ENCODE results near the gene RNF225. TPM values are rescaled to one million over a fixed set of nuclear protein-coding genes. Genes with fewer than 3 reads are reported as not detected.
"Not testable (repeated sequence)": the region's sequence is repeated elsewhere in the genome, so short reads cannot be mapped to it uniquely, and the experiment has no call there.

The RNF225 gene
- not detected in 2 replicates for total RNA-seq (2014; rRNA removed; shearing (Covaris generic))

DNA sequence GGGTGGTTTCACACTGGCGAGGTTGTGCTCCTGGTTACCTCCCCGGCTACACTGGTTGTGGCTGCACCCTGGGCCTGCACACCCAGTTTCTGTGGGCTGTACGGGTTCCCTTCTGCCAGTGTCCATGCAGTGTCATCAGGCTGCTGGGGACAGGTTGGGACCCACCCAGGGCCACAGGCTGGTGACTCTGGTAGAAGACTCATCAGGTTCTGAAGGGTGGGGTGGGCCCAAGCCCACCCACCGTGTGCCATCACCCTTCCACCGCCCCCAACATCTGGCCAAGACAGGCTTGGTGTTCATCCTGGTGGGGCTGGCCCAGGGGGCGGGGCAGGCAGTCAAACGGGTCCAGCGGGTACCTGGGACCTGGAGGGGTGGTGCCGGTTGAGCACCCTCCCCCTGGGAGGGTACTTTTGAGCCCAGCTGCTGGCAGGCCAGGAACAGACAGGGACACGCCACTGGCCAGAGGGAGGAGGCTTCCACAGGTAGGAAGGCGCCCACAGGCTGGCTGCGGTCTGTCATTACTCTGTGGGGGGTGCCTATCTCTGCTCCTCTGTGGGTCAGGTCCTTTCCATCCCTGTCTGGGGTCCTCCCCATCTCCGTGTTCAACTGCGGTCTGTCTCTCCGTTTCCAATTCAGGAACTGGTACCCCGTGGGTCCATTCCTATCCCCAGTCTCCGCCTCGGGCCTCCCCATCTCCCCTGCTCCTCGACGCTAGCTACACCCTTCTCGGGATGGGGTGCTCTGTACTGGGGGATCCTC, at the start of gene RNF225:
Gene RNF225, plus strand, starts transcription at position 437 of the 759 bp plus-strand sequence. CDS start 434 bp downstream, outside the sequence.
- DNase-seq (ENCODE audit: low spot score) = no peak

DNA sequence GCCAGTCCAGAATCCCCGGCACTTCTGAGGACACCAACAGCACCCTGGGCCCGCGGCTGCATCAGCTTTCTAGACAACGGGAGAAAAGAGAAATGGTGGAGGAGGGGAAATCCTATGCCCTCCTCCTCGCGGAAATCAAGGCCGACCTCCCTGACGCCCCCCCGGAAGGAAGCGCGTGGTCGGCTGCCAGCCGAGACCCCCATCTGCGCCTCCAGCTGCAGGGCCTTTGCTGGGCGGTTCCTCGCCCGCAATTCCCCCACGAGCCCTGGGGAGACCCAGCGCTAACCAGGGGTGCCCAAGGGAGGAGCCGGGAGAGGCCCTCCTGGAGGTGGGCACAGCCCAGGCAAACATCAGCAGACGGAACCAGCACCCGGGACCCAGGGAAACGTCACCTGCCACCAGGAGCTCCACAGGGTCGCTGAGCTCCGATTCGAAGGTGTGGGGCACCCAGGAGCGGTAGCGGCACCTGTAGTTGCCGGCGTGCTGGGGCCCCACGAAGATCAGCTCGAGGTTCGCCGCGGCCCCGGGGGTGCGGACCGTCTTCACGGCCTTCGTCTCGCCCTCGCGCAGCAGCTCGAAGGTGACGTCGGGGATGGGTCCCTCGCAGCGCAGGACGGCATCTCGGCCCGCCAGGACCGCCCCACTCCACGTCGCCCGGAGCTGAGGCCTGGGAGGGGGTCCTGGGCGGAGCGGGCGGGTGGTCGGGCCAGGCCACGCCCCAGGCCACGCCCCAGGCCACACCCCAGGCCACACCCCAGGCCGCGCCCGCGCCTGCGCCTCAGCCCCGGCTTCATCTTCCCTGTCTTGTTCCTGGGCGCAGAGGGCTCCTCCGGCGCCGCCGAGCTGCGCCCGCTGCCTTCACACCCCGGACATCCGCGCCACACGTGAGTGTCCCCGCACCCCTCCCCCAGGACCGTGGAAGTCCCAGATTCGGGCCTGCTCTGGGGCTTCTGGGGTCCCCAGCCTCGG, 48.2 kb upstream of the RNF225 start:
- peak; percentile 54 for DNase-seq (ENCODE audit: low spot score)

DNA sequence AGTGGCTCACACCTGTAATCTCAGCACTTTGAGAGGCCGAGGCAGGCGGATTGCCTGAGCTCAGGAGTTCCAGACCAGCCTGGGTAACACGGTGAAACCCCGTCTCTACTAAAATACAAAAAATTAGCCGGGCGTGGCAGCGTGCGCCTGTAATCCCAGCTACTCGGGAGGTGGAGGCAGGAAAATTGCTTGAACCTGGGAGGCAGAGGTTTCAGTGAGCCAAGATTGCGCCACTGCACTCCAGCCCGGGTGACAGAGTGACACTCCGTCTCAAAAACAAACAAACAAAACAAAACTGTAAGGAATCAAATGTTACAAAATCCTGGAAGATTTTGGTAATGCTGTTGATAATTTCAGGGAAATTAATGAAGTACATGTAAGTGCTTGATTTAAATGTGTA, 47.4 kb upstream of the RNF225 start:
- DNase-seq (ENCODE audit: low spot score) = not testable (repeated sequence)

DNA sequence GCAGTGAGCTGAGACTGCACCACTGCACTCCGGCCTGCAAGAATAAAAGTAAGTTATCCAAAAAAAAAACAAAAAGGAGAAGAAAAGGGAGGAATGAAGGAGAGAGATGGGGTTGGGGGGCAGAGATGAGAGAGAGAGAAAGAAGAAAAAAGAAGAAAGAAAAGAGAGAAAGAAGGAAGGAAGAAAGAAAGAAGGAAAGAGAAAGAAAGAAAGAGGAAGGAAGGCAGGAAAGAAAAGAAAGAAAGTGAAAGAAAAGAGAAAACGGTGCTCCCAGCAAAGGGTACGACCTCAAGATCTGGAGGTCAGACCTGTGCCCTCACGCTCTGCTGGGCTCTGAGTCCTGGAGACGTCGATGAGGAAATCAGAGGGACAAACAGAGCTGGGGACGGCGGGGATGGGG, 45.9 kb upstream of the RNF225 start:
- no peak for DNase-seq (ENCODE audit: low spot score)

DNA sequence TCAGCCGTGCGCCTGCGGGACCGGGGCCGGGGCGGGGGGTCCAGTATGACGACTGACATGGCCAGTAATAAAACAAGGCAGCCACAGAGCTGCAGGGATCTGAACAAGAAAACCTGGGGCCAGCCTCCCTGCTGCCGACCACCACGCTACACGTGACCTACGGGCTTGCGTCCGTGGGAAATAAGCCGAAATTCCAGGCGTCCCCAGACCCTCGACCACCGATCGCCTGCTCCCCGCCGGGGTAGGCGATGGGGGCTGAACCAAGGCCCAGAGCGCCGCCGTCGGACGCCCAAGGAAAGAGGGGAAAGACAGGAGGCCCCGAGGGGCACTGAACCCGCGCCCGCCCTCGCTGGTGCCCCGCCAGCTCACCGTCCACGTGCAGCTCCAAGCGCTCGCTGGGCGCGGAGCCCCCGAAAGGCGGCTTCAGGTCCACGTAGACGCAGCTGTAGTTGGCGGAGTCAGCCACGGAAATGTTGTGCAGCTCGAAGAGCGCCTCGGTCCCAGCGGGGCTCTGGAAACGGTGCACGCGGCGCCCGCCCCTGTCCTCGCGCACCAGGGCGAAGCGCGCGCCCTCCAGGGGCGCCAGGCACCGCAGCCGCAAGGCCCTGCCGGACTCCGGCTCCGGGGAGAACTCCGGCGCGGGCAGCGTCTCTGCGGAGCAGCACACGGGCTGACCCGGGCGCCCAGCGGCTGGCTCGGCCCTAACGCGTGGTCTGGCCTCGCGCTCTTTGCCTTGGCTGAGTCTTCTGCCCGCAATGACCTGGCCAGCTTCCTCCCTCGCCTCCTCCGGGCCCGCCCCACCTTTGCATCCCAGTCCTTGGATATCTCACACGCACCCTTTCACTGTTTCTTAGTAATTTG, 45.2 kb upstream of the RNF225 start:
- no peak for DNase-seq (ENCODE audit: low spot score)

DNA sequence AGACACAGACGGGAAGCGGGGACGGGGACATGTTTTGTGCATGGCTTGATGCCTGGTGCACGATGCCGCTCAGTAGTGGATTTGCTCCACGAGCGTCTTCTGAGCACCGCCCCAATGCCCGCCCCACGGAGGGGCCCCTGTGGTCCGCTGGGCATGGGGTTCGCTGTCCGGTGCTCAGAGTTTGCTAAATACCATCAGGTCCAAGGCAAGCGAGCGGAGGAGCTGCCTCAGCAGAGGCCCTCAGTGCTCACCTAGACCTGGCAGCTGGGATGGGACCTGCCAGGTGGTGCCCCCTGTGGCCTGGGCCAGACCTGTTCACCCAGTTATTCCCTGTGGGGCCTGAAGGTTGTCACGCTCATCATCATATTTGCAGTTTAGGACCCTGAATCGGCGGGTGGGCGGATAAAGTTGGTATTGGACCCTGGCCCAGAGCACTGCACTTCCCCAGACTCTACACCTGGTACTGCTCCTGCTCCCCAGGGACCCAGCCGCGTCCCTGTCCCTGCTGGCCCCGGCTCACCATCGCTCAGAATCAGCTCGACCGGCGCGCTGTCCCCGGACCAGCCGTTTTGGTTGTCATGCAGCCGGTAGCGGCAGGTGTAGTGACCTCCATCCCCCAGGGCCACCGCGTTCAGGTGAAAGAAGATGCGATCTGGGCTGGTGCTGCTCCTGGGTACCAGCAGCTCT, 44.4 kb upstream of the RNF225 start:
- no peak for DNase-seq (ENCODE audit: low spot score)

DNA sequence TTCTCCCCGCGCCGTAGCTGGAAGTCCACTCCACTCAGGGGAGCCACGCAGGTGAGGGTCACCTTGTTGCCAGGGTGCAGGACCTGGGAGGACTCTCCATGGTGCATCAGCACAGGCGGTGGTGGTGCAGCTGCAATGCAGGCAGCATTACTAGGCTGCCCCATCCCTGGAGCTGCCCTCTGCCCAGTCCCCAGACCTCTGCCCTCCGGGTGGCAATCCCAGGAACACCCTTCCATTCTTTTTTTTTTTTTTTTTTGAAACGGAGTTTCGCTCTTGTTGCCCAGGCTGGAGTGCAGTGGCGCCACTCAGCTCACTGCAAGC, 43.9 kb upstream of the RNF225 start:
- DNase-seq (ENCODE audit: low spot score) = no peak

DNA sequence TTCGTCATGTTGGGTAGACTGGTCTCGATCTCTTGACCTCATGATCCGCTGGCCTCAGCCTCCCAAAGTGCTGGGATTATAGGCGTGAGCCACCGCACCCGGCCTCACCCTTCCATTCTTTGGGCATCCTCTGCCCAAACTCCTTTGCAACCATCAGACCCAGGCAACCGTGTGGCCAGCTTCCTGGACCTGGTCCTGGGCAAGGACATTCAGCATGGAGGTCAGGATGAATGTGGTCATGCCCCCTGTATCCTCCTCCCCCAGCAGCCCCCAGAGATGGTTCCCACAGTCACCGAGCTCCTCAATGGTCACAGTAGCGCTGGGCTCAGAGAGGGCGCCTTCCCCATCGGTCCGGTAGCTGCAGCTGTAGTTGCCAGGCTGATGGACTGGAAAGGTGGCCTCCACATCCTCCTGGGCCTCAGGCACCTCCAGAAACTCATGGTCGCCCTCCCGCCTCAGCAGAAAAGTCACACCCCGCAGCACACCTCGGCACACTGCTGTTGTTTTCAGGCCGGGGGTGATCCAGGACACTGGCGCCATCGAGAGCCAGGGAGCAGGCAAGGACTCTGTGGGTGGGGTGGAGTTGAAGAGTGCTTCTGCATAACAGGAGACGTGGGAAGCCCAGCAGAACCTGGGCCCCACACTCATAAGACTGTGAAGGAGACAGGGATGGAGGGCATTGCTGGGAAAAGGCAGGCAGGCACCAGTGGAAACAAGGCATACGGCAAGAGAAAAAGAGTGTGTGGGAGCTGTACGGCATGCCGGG, 43.3 kb upstream of the RNF225 start:
- DNase-seq (ENCODE audit: low spot score) = no peak

DNA sequence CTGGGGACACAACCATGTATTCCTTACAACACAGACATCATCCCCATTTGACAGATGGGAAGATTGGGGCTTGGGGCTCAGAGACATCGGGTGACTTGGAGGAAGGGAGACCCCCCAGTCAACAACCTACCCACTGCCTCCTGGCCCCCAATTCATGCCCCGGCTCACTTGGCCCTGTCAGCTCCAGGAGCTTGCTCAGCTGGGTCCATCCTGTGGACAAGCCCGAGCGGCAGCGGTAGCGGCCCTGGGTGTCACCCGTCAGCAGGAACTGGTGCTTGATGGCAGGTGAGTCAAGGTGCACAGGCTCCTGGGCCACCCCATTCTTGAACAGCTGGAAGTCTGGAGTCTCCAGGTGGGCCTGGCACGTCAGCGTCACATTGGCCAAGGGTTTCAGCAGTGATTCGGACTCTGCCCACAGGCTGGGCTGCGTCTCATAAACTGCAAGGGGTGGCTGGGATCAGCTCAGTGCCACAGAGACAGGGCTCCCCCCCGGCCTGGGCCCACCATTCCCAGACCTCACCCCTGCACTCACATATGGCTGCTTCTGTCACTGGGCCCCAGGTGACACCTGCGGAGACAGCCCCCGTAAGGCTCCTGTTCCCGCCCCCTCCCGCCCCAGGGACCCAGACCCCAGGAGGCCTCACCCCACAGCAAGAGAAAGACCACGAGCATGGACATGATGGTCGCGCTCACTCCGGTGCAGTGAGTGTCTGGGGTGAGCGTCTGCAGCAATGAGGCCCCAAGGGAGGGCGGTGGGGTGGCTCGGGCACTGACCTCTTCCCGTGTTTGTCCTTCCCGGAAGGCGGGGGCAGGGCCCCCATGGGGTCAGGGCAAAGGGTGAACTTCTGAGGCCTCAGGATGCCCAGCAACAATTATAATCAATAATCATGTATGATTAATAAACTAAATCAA, 42.4 kb upstream of the RNF225 start, which contains the start of gene A1BG:
Gene A1BG, minus strand, starts transcription at position 733 of the 912 bp plus-strand sequence. Its CDS starts 55 bp downstream, at position 678.
- no peak for DNase-seq (ENCODE audit: low spot score)

DNA sequence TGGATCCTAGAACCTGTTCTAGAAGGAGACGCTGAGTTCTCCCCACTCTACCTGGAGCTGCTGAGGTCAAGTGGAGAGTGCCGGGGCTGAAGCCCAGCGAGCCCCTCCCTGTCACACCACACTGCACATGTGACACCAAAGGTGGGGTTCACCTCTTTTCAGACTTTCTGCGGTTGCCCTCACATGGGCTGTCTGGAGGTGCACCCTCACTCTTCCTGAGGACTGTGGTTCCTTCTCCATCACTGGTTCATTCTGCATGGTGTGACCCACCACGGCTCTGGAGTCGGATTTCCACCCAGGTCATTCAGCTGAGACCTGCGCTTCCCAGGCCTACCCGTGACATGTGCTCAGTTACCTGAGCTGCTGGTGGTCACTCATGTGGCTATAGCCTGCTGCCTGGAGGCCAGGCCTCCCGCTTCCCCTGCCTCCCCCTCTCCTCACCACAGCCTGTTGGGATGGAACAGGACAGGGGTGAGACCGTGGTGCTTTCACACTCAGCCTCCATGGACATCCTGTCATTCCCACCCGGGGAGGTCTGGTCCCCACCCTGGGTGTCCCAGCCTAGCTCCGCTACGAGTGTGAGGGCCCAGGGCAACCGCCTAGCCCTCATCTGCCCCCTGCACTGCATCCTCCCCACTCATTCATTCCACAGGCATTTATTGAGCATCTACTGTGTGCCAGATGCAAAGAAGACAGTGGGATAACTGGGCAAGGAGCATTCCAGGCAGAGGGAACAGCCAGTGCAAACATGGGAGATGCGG, 41.6 kb upstream of the RNF225 start:
- DNase-seq (ENCODE audit: low spot score) = no peak

DNA sequence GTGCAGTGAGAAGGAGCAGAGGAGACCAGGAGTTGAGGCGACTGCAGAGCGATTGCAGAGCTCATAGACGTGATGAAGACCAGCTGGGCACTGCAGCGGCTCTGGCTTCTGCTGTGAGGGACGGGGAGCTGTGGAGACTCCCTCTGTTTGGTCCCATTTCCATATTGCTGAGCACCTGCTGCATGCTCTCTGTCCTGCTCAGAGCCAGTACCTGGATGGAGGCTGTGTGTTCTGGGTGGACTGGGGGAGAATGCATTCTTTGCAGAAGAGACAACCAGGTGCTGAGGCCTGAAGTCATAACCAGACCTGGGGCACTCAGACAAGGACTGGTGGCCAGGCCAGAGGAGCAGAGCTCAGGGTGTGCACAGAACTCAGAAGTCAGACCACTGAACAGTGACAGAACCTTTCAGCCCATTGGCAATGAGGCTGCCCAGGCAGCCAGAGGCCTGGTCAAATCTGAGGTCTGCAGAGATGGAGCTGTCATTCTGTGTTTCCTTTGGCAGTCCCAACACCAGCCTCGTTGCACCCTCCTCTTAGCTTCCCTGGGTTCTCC, 40.9 kb upstream of the RNF225 start:
- no peak for DNase-seq (ENCODE audit: low spot score)

DNA sequence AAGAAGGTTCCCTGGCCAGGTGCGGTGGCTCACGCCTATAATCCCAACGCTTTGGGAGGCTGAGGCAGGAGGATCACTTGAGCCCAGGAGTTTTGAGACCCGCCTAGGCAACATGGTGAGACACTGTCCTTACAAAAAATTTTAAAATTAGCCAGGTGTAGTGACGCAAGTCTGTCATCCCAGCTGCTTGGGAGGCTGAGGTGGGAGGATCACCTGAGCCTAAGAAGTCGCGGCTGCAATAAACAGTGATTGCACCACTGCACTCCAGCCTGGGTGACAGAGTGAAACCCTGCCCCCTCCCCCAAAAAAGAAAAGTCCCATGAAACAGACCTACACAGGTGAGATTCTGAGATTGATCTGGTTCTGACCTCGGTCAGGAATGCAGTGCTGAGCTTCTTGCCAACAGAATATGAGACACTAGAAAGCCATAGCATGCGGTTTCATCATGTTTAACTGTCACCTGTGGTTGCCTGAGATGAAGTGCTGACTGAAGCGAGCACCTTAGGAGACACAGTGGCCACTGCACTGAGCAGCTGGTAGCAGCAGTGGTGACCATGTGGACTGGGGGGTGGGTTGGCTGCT, 40.1 kb upstream of the RNF225 start:
- no peak for DNase-seq (ENCODE audit: low spot score)

DNA sequence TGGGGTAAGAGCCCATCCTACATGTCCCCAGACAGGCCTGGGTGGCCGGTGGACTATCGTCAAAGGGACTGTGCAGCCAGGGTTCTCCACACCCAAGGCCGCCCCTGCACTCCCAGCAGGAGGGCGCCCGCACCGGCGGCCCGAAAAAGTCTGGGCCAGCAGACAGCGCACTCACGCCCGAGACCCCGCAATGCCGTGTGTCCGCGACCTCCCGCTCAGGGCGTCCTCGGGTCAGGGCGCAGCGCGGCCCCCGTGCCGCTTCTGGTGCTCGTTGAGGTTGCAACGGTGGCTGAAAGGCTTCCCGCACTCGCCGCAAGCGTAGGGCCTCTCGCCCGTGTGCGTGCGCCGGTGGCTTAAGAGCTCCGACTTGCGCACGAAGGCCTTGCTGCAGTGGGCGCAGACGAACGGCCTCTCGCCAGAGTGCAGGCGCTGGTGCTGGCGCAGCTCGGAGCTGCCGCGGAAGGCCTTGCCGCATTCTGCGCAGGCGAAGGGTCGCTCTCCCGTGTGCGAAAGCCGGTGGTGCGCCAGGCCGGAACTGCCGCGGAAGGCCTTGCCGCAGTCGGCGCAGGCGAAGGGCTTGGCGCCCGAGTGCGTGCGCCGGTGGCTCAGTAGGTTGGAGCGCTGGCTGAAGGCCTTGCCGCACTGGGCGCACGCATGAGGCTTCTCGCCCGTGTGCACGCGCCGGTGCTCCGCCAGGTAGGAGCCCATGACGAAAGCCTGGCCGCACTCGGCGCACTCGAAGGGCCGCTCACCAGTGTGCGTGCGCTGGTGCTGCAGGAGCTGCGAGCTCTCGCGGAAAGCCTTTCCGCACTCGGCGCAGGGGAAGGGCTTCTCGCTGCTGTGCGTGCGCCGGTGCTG, 39.3 kb upstream of the RNF225 start:
- no peak for DNase-seq (ENCODE audit: low spot score)

DNA sequence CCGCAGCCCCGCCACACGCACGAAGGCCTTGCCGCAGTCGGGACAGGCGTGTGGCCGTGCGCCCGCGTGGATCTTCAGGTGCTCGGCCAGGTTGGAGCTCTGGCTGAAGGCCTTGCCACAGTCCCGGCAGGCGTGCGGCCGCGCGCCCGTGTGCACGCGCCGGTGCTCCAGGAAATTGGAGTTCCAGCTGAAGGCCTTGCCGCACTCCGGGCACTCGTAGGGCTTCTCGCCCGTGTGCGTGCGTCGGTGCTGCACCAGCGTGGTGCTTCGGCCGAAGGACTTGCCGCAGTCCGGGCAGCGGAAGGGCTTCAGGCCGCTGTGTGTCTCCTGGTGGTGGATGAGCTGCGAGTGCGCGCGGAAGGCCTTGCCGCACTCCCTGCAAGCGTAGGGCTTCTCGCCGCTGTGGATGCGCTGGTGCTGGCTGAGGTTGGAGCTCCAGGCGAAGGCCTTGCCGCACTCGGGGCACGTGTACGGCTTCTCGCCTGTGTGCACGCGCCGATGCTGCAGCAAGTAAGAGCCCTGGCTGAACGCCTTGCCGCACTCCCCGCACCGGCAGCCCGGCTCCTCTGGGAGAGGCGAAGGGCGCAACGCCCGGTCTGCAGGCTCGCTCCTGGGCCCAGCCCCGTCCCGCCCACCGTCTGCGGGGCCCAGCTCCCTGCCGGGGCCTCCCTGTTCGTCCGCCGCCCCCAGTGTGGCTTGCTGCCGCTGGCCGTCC, 38.5 kb upstream of the RNF225 start:
- no peak for DNase-seq (ENCODE audit: low spot score)

DNA sequence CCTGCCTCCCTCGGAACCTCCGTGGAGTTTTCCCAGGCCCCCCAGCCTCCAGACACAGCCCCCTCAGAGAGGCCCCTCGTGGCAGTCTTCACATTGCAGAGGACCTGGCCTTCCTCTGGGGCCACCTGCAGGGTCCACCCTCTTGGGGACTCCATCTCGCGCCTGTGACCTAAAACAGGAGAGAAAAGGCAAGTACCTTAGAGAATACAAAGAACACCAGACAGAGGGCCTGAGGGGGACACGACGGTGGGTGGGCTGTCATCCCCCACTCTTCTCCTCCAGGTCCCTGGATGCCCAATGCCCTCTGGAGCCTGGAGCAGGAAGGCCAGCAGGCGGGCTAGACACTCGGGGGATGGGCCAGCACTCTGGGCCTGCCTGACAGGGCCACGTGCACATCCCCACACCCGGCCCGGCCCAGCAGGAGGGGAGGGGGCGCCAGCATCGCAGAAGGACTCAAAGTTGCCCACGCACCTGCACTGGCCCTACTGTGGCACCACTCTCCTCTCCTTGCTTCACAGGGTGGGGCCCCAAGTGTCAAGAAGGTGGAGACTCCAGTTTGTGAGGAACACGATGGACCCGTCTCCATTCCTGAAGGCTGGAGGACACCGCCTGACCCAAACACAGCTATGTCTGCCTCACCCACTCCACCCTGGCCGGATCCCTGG, 37.8 kb upstream of the RNF225 start:
- no peak for DNase-seq (ENCODE audit: low spot score)

DNA sequence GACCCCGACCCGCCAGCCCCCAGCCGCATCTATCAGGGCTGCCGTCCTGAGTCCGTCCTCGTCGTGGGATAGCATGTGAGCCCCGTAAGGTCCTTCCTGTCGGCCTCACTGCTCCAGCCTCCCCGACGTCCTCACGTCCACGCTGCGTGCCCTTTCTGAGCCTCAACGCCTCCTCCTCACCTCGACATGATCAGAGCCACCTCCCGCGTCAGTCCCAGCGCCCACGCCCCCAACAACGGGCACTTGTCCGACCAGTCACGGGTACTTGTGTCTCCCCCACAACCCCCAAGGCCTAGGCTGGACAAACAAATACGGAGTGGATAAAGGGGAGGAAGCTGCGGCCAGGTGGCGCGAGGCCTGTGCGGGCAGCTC, 33.6 kb upstream of the RNF225 start:
- DNase-seq (ENCODE audit: low spot score) = peak; percentile 47

Measured in H4 (cell line).